ENCODE measurements around the gene ACSF2.

DNA sequence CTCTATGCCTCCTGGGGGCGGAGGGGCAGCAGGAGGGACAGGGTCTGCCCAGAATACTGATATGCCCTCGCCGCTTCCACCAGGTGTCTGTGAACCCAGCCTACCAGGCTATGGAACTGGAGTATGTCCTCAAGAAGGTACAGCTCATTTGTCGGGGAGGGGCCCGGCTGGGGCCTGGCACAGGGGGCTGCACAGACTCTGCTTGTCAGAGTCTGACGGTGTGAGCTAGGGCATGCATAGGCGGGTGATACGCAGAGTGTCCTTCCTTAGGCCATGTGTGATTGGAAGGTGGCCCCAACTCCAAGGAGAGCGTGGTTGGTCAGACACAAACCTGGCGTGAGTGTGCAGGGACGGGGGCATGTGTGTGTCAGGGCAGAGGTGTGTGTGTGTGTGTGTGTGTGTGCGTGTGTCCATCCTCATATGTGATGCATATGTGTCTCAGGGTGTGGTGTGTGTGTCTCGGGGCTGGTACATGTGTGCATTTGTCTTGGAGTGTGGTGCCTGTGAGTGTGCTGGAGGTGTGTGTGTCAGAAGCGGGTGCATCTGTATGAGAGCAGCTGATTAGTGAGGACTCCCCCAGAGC, 35.6 kb downstream of the ACSF2 start:
- TF ChIP-seq RARB (CRISPR knock-in tag; IDR thresholded peaks at IDR 0.05) = no peak
- no peak for TF ChIP-seq ZNF70 (CRISPR knock-in tag; IDR thresholded peaks at IDR 0.05)
- no peak for TF ChIP-seq ZFP3 (CRISPR knock-in tag; IDR thresholded peaks at IDR 0.05)
- TF ChIP-seq SNAI2 (CRISPR knock-in tag; IDR thresholded peaks at IDR 0.05) = no peak
- no peak for TF ChIP-seq TCF4 (CRISPR knock-in tag; IDR thresholded peaks at IDR 0.05; ENCODE audit: borderline replicate concordance)
- TF ChIP-seq, protein P1, sequence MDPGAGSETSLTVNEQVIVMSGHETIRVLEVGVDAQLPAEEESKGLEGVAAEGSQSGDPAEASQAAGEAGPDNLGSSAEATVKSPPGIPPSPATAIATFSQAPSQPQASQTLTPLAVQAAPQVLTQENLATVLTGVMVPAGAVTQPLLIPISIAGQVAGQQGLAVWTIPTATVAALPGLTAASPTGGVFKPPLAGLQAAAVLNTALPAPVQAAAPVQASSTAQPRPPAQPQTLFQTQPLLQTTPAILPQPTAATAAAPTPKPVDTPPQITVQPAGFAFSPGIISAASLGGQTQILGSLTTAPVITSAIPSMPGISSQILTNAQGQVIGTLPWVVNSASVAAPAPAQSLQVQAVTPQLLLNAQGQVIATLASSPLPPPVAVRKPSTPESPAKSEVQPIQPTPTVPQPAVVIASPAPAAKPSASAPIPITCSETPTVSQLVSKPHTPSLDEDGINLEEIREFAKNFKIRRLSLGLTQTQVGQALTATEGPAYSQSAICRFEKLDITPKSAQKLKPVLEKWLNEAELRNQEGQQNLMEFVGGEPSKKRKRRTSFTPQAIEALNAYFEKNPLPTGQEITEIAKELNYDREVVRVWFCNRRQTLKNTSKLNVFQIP (CRISPR knock-in tag; IDR thresholded peaks at IDR 0.05; ENCODE audit: borderline replicate concordance, low read depth) = no peak
- TF ChIP-seq, protein P2, sequence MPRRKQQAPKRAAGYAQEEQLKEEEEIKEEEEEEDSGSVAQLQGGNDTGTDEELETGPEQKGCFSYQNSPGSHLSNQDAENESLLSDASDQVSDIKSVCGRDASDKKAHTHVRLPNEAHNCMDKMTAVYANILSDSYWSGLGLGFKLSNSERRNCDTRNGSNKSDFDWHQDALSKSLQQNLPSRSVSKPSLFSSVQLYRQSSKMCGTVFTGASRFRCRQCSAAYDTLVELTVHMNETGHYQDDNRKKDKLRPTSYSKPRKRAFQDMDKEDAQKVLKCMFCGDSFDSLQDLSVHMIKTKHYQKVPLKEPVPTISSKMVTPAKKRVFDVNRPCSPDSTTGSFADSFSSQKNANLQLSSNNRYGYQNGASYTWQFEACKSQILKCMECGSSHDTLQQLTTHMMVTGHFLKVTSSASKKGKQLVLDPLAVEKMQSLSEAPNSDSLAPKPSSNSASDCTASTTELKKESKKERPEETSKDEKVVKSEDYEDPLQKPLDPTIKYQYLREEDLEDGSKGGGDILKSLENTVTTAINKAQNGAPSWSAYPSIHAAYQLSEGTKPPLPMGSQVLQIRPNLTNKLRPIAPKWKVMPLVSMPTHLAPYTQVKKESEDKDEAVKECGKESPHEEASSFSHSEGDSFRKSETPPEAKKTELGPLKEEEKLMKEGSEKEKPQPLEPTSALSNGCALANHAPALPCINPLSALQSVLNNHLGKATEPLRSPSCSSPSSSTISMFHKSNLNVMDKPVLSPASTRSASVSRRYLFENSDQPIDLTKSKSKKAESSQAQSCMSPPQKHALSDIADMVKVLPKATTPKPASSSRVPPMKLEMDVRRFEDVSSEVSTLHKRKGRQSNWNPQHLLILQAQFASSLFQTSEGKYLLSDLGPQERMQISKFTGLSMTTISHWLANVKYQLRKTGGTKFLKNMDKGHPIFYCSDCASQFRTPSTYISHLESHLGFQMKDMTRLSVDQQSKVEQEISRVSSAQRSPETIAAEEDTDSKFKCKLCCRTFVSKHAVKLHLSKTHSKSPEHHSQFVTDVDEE (CRISPR knock-in tag; IDR thresholded peaks at IDR 0.05) = no peak
- TF ChIP-seq OSR1 (CRISPR knock-in tag; IDR thresholded peaks at IDR 0.05) = no peak
- TF ChIP-seq CSDC2 (CRISPR knock-in tag; IDR thresholded peaks at IDR 0.05) = no peak
- no peak for TF ChIP-seq ZNF8 (CRISPR knock-in tag; IDR thresholded peaks at IDR 0.05)

Measured in SK-N-SH treated with all-trans-retinoic acid at 6 μM for 48 hours (cell line).